Activated T-cell treated with anti-CD3 and anti-CD28 coated beads, Interleukin-2, amount 50 U/mL, for 4 hours (primary cell): Measurements from ENCODE around the gene CHCHD10. TPM values are rescaled to one million over a fixed set of nuclear protein-coding genes. Genes with fewer than 3 reads are reported as not detected.

Source experiments
- ATAC-seq, 2 donors: fragments of 200-7000 bp; cut with Tn5 transposase; one replicate each; pipeline ENCODE4 v1.10.0; 2021
- DNase-seq: peaks from one replicate; pipeline ENCODE4 v3.0.0-alpha.2; 2020
- H3K27me3 Mint-ChIP-seq: one replicate; pipeline ENCODE4 v1.8.0; 2021; ENCODE audit warnings: low read depth, mixed read lengths
- H3K36me3 Mint-ChIP-seq: one replicate; pipeline ENCODE4 v1.8.0; 2022; ENCODE audit warnings: mixed read lengths; ENCODE audit not compliant: insufficient read depth
- H3K4me1 Mint-ChIP-seq: one replicate; pipeline ENCODE4 v1.8.0; 2021; ENCODE audit warnings: low read depth, mixed read lengths
- H3K4me3 Mint-ChIP-seq: one replicate; pipeline ENCODE4 v1.8.0; 2021; ENCODE audit warnings: mild to moderate bottlenecking, moderate library complexity, mixed read lengths
- H3K9me3 Mint-ChIP-seq: one replicate; pipeline ENCODE4 v1.8.0; 2021; ENCODE audit warnings: mixed read lengths
- total RNA-seq, 3 donors: library from RNA; stranded (reverse); gene quantifications; one replicate each; pipeline ENCODE4 v1.2.1, GENCODE V29; 2021

Gene CHCHD10
- total RNA-seq, 3 donors from 2014 or later, result 113 to 204 (median 187) TPM

DNA sequence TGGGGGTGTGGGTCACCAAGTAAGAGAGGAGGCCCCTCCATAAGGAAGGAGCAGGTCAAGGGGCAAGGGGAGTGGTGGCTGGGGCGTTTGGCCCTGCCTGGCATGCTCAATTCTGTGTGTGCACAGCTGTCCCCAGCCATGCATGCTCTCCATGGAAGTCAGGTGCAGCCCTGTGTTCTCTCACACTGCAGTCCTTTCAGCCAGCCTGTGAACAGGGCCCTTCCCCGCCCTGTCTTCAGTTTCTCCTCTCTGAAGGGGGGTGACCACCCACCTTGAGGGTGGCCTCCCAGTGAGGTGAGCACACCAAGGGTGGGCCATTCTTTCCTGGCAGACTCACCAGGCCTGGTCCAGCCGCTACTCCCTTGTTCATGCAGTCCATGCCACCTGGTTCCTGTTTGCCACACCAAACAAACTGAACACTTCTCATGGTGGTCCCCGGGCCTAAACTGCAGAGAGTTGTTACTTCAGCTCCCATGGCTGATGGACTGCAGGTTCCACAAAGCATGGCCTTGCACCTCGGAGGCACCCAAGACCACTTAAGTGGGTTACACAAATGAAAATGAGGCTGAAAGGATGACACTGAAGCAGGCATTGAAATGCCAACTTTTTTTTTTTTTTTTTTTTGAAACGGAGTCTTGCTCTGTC, 1.7 kb upstream of the CHCHD10 start:
- peaks cover 39% of the 10 kb centered on the region for H3K4me1 Mint-ChIP-seq
- H3K4me3 Mint-ChIP-seq, result peak overlapping the region; percentile 54
- ATAC-seq (no peak), DNase-seq (no peak)
- H3K9me3 Mint-ChIP-seq, result no peaks in the 10 kb centered on the region
- no peaks in the 10 kb centered on the region for H3K27me3 Mint-ChIP-seq
- H3K36me3 Mint-ChIP-seq, result no peaks in the 10 kb centered on the region

DNA sequence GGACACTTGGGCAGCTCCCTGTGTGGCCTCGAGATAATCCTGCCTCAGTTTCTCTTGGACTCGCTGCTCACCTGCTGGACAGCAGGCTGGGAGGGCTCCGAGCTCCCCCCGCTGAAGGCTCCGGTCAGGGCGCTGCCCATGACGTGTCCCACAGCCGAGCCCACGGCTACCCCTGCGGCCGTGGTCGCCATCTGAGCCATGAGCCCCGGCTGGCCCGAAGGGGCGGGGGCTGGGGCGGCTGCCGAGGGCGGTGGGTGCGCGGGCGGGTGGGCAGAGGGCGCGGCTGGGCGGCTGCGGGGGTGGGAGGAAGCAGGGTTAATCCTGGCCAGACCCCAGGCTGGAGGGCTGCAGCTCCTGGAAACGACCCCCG, 484 bp downstream of the CHCHD10 start:
- Mint-ChIP-seq H3K4me1 (peaks cover 50% of the 10 kb centered on the region), H3K9me3 (no peaks in the 10 kb centered on the region), H3K36me3 (no peaks in the 10 kb centered on the region), H3K27me3 (no peaks in the 10 kb centered on the region), H3K4me3 (peak overlapping the region; percentile 82)
- ATAC-seq, result peak; percentile 1 to 8
- no peak for DNase-seq

DNA sequence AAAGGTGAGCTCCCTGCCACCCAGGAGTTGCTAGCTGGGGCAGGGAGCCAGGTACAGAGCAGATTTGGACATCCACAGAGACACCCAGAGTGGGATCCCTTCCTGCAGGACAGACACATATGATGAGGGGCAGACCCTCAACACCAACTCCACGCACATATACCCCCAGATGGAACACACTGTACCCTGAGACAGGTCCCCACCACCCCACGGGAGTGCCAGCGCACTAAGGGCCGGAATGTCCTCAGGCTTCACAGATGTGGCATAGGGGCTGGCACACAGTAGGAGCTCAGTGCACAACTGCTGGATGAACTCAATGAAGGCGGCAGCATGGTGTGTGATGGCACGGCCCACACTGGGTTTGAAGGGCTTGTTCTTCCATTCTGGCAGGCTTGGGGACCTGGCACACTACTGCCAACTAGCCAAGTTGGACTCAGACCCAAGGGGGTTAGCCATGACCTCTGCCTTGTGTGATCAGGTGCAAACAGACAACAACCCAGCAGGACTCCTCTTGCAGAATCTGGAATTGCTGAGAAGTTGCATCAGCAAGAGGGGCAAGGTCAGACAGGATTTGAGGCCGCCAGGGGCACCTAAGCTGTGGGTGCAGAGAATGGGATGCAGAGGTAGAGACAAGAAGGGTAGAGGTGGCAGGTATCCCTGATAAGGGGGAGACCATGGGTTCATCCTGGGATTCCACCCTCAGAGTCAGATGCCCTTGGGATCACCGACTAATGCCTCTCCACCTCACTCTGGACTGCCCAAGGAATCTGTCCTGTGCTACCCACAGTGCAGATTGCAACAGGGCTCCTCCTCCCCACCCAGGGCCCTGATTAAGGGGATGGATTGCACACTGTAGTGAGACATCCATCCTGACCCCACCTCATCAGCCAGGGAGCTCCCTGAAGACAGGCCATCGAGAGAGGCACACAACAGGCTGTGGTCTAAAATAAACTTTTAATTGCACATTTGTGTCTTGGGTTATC, 2.6 kb downstream of the CHCHD10 start:
- no peaks in the 10 kb centered on the region for H3K36me3 Mint-ChIP-seq
- no peak for ATAC-seq
- no peak overlapping the region for H3K4me3 Mint-ChIP-seq
- peaks cover 44% of the 10 kb centered on the region for H3K4me1 Mint-ChIP-seq
- DNase-seq, result no peak
- no peaks in the 10 kb centered on the region for H3K27me3 Mint-ChIP-seq
- no peaks in the 10 kb centered on the region for H3K9me3 Mint-ChIP-seq

DNA sequence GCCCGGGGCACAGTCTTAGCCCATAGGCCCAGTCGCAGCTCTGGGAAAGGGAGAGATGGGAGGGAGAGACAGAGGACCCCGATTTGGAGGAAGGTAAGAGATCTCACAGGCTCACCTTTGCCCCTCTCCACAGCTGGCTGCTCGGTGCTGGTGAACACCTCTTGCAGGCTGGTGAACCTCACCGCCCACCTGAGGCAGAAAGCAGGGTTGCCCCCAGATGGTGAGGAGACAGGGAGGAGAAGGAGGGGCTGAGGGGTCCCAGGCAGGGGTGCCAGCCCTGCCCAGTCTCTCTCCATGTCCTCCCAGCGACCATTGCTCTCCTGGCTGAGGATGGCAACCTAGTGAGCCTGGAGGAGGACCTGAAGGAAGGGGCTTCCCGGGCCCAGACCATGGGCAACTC, 3.8 kb downstream of the CHCHD10 start:
- Mint-ChIP-seq H3K36me3 (no peaks in the 10 kb centered on the region), H3K4me1 (peaks cover 41% of the 10 kb centered on the region)
- ATAC-seq, result no peak

DNA sequence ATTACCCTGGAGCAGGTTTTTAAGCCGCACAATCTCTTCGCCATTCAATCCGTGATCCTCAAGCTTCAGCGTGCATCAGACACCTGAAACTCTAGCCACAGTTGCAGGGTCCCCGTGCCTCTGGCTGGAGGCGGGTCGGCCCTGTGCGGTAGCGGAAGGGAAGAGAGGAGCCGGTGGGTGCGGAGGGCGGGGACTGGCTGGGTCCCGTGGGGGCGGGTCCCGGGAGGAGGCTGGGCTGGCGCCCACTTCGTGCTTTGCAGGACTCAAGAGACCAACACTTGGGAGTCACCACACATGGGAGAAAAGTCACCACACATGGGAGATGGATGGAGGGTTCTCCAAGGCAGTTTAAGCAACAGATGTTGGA, 4.2 kb downstream of the CHCHD10 start:
- H3K4me1 Mint-ChIP-seq, result peaks cover 41% of the 10 kb centered on the region
- no peaks in the 10 kb centered on the region for H3K27me3 Mint-ChIP-seq
- peak; percentile 48 to 55 for ATAC-seq
- no peaks in the 10 kb centered on the region for H3K9me3 Mint-ChIP-seq
- peak overlapping the region; percentile 73 for H3K4me3 Mint-ChIP-seq
- H3K36me3 Mint-ChIP-seq, result no peaks in the 10 kb centered on the region
- DNase-seq, result peak; percentile 45

More for the DNA sequence above, 3.8 kb downstream of the CHCHD10 start:
- Mint-ChIP-seq H3K4me3 (peak overlapping the region; percentile 73), H3K27me3 (no peaks in the 10 kb centered on the region), H3K9me3 (no peaks in the 10 kb centered on the region)
- DNase-seq, result no peak

DNA sequence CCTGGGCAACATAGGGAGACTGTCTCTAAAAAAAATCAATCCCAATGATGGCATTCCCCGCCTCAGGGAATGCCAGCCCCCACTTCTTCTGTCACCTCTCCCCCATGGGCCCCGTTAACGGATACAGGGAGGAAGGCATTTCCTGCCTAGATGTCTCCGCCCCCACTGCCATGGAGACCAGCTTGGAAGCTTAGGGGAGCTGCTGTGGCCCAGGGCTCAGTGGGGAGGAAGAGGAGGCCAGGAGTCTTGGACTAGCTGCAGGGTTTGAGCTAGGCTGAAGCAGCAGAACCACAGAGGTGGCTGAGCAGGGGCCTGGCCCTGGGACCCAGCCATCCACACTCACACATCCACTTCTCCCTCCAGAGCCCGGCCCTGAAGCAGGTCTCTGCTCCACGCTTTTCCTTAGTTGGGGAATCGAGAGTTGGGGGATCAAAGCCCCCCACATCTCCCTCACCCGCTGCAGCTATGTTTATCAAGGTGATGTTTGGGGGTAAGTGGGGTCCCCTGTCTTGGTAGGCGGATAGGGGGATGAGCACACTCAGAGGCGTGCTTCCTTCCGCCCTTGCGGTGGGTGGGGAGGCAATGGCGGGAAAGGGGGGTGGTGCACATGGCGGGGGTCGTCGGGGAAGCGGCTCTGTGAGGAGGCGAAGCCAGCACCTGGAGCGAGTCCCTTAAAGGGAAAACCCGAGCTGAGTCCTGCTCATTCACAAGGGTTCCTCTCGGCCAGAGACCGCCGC, 4.8 kb downstream of the CHCHD10 start, which contains the start of gene C22orf15:
Gene C22orf15 (plus strand): TSS at position 149 of the 737 bp plus-strand sequence. CDS start 317 bp downstream, at position 466.
- Mint-ChIP-seq H3K9me3 (no peaks in the 10 kb centered on the region), H3K27me3 (no peaks in the 10 kb centered on the region), H3K4me1 (peaks cover 41% of the 10 kb centered on the region), H3K36me3 (no peaks in the 10 kb centered on the region), H3K4me3 (peak within 1 kb of the TSS; percentile 73)
- DNase-seq, result no peak
- ATAC-seq, result peak in 1 of 2 donors; percentile 4

DNA sequence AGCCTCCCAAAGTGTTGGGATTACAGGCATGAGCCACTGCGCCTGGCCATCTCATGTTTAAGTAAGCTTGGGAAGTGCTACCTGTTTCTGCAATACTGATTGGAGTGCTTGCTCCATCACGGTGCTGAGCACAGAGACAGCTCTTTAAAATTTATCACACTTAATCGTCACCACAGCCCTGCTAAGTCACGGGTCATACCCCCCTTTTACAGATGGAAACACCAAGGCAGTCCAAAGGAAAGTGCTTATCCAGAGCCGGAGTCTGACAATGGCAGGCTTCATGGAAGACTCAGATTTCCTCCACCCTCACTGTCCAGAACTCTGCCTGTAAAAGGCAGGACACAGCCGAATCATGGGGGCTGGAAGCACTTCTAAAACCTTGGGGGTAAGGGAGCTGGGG, 7.7 kb downstream of the CHCHD10 start:
- ATAC-seq (no peak), DNase-seq (no peak)
- H3K9me3 Mint-ChIP-seq, result no peaks in the 10 kb centered on the region

DNA sequence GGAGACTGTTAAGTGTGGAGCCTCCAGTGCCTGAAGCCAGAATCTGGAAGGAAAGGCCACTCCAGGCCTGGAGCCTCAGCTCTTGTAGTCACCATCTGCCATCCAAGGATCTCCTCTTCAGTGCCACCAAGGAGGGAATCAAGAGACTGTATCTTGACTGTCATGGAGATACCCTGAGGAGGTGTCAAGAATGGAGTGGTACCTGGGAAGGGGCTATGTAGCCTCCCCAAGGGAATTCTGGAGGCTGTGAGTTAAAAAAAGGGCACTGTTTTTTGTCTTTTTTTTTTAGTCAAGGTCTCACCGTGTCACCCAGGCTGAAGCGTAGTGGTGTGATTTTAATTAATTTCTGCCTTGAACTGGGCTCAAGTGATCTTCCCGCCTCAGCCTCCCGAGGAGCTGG, 8.2 kb downstream of the CHCHD10 start:
- H3K4me3 Mint-ChIP-seq, result no peak overlapping the region
- ATAC-seq, result no peak
- no peak for DNase-seq
- no peaks in the 10 kb centered on the region for H3K9me3 Mint-ChIP-seq
- peaks cover 22% of the 10 kb centered on the region for H3K4me1 Mint-ChIP-seq
- H3K27me3 Mint-ChIP-seq, result no peaks in the 10 kb centered on the region
- no peaks in the 10 kb centered on the region for H3K36me3 Mint-ChIP-seq

More for the DNA sequence above, 7.7 kb downstream of the CHCHD10 start:
- no peak overlapping the region for H3K4me3 Mint-ChIP-seq
- H3K27me3 Mint-ChIP-seq, result no peaks in the 10 kb centered on the region
- H3K36me3 Mint-ChIP-seq, result no peaks in the 10 kb centered on the region
- peaks cover 26% of the 10 kb centered on the region for H3K4me1 Mint-ChIP-seq

DNA sequence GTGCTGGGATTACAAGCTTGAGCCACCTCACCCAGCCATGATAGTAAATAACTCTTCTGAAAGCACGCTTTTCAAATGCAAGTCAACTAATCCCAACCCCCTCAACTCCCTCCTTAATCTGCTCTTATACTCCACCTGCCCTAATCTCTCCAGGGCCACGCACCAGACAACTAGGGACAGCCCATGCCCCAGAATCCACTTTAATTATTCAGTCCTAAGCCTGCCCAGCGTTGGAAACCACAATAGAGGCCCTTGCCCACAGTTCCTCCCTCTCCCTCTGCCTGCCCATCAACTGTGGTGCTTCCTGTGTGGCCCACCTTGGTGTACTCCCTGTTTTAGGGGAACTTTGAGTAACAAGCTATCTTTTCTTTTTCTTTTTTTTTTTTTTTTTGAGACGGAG, 10.9 kb downstream of the CHCHD10 start:
- Mint-ChIP-seq H3K36me3 (no peaks in the 10 kb centered on the region), H3K4me3 (no peak overlapping the region), H3K27me3 (no peaks in the 10 kb centered on the region), H3K9me3 (no peaks in the 10 kb centered on the region), H3K4me1 (peaks cover 6% of the 10 kb centered on the region)
- ATAC-seq (no peak), DNase-seq (no peak)

DNA sequence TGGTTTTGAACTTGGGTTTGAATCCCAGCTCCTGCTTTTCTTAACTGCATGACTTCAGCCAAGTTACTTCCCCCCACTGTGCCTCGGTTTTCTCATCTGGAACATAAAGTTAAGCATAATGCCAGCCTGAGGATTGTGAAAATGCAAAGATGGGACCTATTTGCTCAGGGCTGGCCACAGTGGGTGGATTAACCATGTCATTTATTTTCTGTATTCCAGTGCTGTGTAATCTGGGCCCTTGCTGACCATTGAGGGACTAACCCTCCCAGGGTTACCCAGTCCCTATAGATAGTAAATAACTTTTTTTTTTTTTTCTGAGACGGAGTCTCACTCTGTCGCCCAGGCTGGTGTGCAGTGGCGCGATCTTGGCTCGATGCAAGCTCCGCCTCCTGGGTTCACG, 12.1 kb downstream of the CHCHD10 start:
- no peak for DNase-seq
- no peaks in the 10 kb centered on the region for H3K9me3 Mint-ChIP-seq
- H3K27me3 Mint-ChIP-seq, result no peaks in the 10 kb centered on the region
- ATAC-seq, result no peak
- H3K4me1 Mint-ChIP-seq, result peaks cover 4% of the 10 kb centered on the region
- no peak overlapping the region for H3K4me3 Mint-ChIP-seq
- no peaks in the 10 kb centered on the region for H3K36me3 Mint-ChIP-seq

DNA sequence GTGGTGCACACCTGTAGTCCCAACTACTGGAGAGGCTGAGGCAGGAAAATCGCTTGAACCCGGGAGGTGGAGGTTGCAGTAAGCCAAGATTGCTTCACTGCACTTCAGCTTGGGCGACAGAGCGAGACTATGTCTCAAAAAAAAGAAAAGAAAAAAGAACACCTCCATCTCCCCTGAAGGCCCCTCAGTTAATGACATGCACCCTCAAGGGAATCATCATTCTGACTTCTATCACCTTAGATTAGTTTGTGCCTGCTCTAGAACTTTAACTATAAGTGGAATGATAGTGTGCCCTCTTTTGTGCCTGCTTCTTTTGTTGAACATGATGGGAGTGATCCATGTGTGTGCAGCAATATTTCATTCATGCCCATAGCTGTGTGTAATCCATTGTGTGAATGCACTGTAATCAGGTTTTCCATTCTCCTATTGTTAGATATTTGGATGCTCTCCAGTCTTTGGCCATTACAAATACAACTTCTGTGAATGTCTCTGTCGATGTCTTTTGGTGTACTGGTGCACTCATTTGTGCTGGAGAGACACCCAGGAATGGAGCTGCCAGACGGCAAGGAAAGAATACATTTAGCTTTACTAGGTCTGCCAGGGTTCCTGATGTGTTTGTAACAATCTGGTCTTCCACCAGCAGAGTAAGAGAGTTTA, 12.7 kb downstream of the CHCHD10 start:
- Mint-ChIP-seq H3K27me3 (no peaks in the 10 kb centered on the region), H3K4me1 (peaks cover 9% of the 10 kb centered on the region), H3K9me3 (no peaks in the 10 kb centered on the region), H3K36me3 (no peaks in the 10 kb centered on the region), H3K4me3 (no peak overlapping the region)
- ATAC-seq (no peak), DNase-seq (no peak)

DNA sequence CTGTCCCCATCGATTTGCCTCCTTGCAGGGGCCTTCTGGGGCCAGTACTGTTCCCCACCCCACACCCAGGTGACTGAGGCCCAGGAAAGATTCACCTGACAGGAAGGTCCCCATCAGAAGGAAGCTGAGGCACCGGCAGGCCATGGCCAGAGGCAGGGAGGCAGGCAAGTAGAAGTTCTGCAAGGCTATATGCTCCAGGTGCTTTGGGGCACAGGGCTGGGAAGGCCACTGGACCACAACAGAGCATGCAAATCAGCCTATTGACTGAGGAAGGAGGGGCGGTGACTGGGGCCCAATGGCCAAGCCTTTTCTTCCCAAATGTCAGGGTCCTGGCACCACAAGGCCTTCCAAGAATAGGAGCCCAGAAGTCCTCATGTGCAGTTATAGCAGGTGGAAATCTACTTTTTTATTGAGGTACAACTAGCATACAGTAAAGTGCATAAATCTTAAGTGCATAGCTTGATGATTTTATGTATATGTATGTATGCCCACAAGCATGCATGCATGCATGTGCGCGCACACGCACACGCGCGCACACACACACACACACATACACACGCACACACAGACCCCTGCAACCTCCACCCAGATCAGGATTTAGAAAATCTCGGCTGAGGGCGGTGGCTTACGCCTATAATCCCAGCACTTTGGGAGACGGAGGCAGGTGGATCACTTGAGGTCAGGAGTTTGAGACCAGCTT, 13.4 kb downstream of the CHCHD10 start, which contains the start of gene VPREB3:
Gene VPREB3 (minus strand): TSS at position 206 of the 700 bp plus-strand sequence. CDS start 62 bp downstream, at position 144.
- Mint-ChIP-seq H3K27me3 (no peaks in the 10 kb centered on the region), H3K36me3 (no peaks in the 10 kb centered on the region), H3K4me3 (no peak within 1 kb of the TSS), H3K9me3 (no peaks in the 10 kb centered on the region), H3K4me1 (peaks cover 13% of the 10 kb centered on the region)
- DNase-seq (no peak), ATAC-seq (no peak)

DNA sequence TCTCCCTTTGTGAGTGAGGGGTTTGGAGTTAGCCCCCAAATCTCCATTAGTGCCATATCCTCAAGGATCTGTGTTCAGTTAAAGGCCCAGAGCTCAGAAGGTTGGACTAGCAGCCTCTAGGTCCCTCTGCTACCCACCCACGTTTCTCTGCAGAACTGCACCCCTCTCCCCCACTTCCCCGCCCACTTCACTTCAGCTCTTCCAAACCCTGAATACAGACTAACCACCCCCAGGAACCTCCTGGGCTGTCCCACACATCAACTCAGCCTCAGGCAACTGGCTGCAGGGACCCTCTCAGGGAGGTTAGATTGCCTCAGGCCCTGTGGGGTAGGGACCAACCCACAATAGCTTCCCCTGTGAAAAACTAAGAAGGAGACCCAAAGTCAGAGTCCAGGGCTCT, 14.4 kb downstream of the CHCHD10 start:
- Mint-ChIP-seq H3K36me3 (no peaks in the 10 kb centered on the region), H3K4me1 (peaks cover 13% of the 10 kb centered on the region), H3K4me3 (no peak overlapping the region), H3K27me3 (no peaks in the 10 kb centered on the region), H3K9me3 (no peaks in the 10 kb centered on the region)
- DNase-seq (no peak), ATAC-seq (no peak)
